HG02759 (cell line): ENCODE results near the gene CHST9.
"Not testable (repeated sequence)": the region's sequence is repeated elsewhere in the genome, so short reads cannot be mapped to it uniquely, and the experiment has no call there.

Experiments used
- ATAC-seq: cut with Tn5 transposase; IDR thresholded peaks from one replicate; pipeline ENCODE4 v1.9.1; 2021; ENCODE audit warnings: mild to moderate bottlenecking, moderate library complexity; ENCODE audit not compliant: unreplicated experiment

Gene CHST9

DNA sequence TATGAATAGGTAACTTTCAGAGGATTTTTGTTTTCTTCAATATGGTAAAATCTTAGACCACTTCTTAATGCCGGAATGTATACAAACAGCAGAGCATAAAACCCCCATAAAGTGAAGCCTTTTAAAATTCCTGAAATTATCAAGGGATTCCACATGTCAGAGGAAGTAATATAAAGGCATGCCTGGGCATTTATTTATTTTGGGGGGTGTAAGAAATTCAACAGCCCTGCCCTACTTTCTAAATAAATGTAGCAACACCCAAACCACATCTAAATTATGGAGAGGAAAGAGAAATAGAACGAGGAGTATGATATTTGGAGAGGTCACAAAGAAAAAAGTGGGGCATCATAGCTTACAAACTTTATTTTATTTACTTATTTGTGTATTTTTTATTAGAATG, 9.9 kb downstream of the CHST9 start:
- ATAC-seq, result no peak

DNA sequence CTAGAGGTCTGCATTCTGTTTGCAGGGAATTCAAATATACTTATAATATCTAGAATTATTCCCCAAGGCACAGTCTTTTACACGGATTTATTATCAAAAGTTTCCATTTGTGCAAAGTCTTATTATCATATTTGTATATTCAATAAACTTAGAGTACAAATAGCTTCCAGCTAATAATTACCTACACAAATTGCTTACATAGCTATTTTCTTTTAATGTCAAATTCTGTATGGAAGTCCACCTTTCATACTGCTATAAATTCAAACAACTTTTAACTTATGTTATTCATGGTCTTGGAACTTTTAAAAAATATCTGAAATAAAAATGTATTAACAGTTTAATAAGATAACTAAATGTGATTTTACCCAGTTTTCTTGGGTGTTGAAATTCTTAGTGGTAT, 13.1 kb downstream of the CHST9 start:
- no peak for ATAC-seq

- no peak for ATAC-seq
Measured at GRCh38 chr18:27165412-27165811, 19.7 kb downstream of the CHST9 start.

DNA sequence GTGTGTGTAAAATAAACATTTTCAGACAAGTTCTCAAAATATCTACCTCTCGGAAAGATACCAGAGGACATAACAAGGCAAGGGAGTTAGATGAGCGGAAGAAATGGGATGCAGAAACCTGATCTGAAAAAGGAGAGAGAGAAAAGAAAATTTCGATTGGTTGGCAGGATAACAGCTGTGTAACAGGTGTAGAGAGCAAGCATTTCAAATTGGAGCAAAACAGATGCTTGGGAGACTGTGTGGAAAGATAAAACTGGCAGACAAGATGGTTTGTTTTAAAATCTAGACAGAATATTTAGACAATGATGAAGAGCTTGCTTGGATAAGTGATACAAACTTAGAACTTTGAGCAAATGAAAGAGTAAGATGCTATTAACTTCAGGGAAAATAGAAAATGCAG, 20.2 kb downstream of the CHST9 start:
- ATAC-seq, result no peak

GRCh38 chr18:27163197-27163716, 21.9 kb downstream of the CHST9 start:
- not testable (repeated sequence) for ATAC-seq

GRCh38 chr18:27149240-27149639, 35.9 kb downstream of the CHST9 start:
- not testable (repeated sequence) for ATAC-seq

DNA sequence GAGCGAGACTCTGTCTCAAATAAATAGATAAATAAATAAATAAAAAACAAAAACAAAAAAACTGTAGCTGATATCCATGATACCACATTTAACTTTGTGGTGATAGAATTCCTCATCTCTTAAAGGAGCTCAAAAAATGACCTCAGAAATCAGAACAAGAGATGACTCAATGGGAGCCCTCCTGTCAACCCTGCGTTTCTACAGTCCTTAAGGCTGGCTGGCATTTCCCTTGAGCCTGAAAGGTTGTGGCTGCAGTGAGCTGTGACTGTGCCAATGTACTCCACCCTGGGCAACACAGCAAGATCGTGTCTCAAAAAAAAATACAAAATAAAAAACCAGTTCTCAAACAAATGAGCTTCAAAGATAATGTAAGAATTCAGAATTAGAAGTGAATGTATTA, 40.4 kb downstream of the CHST9 start:
- no peak for ATAC-seq

GRCh38 chr18:27143580-27144287, 41.4 kb downstream of the CHST9 start:
- no peak for ATAC-seq

GRCh38 chr18:27142891-27143290, 42.2 kb downstream of the CHST9 start:
- no peak for ATAC-seq

- no peak for ATAC-seq
Measured at GRCh38 chr18:27141876-27142275, 43.2 kb downstream of the CHST9 start.

DNA sequence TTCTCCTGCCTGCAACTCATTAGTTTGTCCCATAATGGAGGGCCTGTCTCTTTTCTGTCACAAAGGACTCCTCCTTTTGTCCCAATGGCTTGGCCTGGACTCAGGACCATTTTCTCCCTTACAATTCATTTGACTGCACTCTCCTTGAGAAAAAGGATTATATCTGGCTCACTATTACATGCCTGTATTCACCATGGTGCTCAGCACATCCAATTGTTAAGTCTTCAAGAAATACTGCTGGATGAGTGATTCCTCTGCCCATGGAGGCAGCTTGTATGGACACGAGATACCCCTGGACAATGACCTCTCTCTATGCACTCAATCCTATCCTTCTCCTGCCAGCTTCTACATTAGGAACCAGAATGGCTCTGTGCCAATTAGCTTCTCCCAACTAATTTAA, 47.0 kb downstream of the CHST9 start:
- ATAC-seq, result no peak

DNA sequence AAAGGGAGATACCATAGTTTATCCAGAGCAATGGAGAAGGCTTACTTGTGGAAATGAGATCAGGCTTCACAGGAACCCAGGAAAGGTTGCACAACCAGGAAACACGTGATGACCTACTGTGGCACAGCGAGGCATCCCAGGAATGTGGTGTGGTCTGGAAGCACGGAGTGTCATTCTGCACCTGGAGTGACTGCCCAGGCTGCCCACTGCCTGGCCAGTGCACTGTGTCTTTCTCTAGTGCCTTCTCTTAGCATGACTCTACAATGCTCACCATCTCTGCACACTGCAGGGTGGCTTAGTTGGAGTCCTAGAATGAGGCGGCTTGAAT, 48.9 kb downstream of the CHST9 start:
- no peak for ATAC-seq

DNA sequence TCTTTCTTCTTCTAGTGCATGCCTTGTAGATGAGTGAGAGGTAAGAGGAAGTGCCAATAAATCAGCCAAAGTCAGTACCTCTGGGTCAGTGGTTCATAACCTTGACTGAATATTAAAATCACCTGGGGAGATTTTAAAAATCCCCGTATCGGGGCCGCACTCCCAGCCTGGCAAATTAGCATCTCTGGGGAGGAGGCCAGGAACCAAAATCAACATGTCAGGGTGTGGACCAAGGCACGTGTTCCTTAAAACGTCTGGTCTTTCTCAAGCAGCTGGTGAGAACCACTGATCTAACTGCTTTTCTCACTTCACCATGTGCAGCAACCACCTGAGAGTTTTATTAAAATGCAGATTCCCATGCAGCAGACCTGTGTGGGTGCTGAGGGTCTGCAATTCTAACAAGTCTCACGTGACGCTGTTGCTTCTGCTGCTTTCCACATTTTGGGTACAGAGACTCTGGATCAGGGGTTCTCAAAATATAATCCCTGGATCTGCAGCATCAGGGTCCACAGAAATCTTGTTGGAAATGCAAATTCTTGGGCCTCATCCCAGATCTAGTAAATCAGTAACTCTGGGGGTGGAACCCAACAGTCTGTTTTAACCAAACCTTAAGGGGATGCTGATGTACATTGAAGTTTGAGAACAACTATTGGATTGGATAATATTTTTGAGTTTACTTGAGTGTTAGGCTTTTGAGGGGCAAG, 49.5 kb downstream of the CHST9 start:
- no peak for ATAC-seq

DNA sequence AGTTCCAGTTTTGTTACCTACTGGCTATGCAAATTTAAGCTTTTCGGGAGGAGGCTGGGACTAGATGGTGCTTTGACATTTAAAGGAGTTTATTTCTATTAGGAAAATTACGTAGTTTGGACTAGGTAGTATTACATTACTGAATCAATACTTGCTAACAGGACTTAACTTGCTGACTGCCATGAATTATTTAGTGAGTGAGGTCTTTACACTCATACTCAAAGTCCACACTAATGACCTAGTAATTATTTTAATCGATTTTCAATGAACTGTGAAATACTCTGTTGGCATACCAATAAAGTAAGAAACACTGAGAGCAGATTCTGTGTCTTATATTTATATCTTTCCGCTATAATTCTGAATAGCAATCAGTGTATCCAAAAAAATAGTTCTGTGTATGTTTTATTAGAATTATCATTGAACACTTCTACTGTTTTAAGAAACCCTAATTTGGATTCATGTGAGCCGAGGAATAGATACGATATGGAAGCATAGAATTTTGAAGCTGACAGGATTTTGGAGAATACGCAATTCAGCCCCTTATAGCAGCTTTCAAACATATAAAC, 55.0 kb downstream of the CHST9 start:
- no peak for ATAC-seq

- no peak for ATAC-seq
Measured at GRCh38 chr18:27124196-27124595, 60.9 kb downstream of the CHST9 start.

DNA sequence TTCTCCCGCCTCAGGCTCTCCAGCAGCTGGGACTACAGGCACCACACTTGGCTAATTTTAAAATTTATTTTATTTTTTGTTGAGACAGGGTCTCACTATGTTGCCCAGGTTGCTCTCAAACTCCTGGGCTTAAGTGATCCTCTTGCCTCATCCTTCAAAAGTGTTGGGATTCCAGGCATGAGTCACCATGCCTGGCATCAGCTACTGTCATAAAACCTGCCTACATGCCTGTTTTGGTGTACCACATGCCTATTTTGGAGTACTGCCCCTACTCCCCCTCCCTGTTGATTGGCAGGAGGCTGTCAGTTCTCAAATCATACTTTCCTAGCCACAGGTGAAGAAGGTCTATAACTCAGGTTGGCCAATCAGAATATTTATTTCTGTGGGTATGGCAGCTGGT, 64.0 kb downstream of the CHST9 start:
- no peak for ATAC-seq

DNA sequence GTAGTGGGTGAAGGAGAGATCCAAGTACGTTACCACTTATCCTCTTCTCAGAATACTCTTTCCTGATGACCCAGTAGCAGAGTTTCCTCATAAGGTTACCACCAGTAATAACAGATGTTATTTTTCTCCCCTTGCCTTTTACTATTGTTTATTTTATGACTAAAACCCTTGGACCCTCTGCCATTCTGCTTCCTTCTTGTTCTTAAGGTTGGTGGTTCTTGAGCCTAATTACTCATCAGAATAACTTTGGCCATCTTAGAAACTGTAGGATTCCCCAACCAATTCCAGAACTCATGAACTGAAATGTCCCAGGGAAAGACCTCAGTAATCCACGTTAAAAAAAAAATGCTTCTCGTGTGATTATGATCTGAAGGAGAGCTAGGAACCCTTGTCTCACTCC, 64.9 kb downstream of the CHST9 start:
- no peak for ATAC-seq

DNA sequence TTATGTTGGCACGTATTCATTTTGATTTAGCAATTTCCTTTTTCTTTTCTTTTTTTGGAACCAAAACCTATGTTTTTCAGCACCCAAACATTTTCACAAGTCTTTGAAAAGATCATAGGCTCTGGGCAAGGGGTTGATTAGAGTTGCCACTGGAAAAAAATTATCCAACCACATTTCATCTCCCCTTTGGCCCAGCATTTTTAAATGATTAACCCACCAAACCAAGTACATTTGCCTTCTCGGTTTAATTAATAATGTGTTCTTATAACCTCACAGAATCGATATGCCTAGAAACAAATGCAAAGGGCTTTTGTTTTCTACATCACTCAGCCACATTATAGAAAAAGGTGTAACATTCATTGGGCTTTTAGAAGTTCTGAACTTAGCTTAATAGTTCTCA, 66.1 kb downstream of the CHST9 start:
- ATAC-seq, result no peak

- no peak for ATAC-seq
Measured at GRCh38 chr18:27114842-27115241, 70.3 kb downstream of the CHST9 start.

GRCh38 chr18:27113358-27113757, 71.8 kb downstream of the CHST9 start:
- no peak for ATAC-seq

- no peak for ATAC-seq
Measured at GRCh38 chr18:27110319-27110718, 74.8 kb downstream of the CHST9 start.

DNA sequence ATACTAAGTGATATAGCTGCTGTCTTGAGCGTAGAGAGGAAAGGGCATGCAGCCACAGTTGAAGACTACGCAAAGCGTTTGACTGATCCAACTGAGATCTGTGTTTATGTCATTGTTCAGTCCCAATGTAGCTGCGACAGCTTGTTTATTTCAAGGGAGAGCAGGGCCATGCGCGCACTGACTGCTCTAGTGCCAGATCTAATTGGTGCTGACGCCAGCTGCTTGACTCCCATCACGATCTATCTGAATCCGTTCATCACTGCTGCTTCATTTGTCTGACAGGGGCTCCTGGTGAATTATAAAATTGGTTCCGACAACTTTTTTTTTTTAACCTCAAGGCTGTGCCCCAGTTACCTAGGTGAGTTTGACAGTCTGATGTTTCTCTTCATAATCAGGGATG, 75.7 kb downstream of the CHST9 start:
- ATAC-seq, result no peak
